ENCODE results near the gene BAZ2B. TPM values are rescaled to one million over a fixed set of nuclear protein-coding genes. Genes with fewer than 3 reads are reported as not detected.
A peak's percentile ranks its signal among the peaks of the same experiment; 100 is the strongest.

Gene BAZ2B
- polyA plus RNA-seq, 2 of the 4 experiments (the other 2 are of a cell fraction) = 19.6 to 50.6 TPM

DNA sequence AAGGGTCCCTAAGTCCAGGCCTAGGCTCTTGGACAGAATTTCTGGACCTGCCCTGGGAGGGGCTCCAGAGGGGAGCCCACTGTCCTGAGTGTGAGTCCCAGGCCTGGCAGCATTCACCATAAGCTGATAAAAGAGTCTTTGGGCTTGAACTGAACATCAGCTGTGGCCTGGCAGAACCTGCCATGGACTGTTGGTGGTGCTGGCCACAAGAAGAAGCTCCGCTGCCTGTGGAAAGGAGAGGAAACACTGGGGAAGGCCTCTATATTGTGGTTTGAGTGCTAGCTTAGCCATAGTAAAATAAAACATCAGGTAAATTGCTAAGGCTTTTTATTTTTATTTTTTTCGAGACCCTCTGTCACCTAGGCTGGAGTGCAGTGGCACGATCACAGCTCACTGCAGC lies 20.9 kb upstream of the BAZ2B start:
- Histone ChIP-seq H3K4me2 (peak overlapping the region; percentile 45), H3K27ac (peak overlapping the region; percentile 82 to 85), H3K4me3 (no peak overlapping the region), H3K9me3 (peaks cover 9% of the 10 kb centered on the region; the same call in 1 of the 3 replicates), H3K4me1 (peaks cover 24% of the 10 kb centered on the region)
- ATAC-seq = peak; percentile 22 to 32; a peak in 3 of 6 replicates
- TF ChIP-seq MAFK (IDR thresholded peaks at IDR 0.05; ENCODE audit: partially characterized antibody) (no peak), POLR2AphosphoS2 (conservative IDR thresholded peaks at IDR 0.05; ENCODE audit: low read length) (no peak), EP300 (IDR thresholded peaks at IDR 0.05) (no peak), RNF2 (IDR thresholded peaks at IDR 0.05; ENCODE audit: borderline replicate concordance, low read depth) (no peak), JUNB (IDR thresholded peaks at IDR 0.05) (no peak), MYC (IDR thresholded peaks at IDR 0.05; ENCODE audit: borderline replicate concordance, low read length) (no peak), SREBF2 (IDR thresholded peaks at IDR 0.05) (no peak), HOXB5 (CRISPR knock-in tag; IDR thresholded peaks at IDR 0.05) (no peak), ZFP36 (IDR thresholded peaks at IDR 0.05; ENCODE audit: borderline replicate concordance, partially characterized antibody) (no peak), POLR2A (IDR thresholded peaks at IDR 0.05; ENCODE audit: low read length) (no peak), FOSL2 (IDR thresholded peaks at IDR 0.05) (no peak), FOSL2 (CRISPR knock-in tag; IDR thresholded peaks at IDR 0.05) (no peak), CHD4 (IDR thresholded peaks at IDR 0.05; ENCODE audit: borderline replicate concordance) (no peak), ESRRA (IDR thresholded peaks at IDR 0.05; ENCODE audit: borderline replicate concordance, low read length) (no peak)
- TF ChIP-seq, protein P1, sequence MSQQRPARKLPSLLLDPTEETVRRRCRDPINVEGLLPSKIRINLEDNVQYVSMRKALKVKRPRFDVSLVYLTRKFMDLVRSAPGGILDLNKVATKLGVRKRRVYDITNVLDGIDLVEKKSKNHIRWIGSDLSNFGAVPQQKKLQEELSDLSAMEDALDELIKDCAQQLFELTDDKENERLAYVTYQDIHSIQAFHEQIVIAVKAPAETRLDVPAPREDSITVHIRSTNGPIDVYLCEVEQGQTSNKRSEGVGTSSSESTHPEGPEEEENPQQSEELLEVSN (IDR thresholded peaks at IDR 0.05; ENCODE audit: borderline replicate concordance, low read depth) = no peak
- TF ChIP-seq, protein P2, sequence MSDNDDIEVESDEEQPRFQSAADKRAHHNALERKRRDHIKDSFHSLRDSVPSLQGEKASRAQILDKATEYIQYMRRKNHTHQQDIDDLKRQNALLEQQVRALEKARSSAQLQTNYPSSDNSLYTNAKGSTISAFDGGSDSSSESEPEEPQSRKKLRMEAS (IDR thresholded peaks at IDR 0.05) = no peak
- TF ChIP-seq, protein P3, sequence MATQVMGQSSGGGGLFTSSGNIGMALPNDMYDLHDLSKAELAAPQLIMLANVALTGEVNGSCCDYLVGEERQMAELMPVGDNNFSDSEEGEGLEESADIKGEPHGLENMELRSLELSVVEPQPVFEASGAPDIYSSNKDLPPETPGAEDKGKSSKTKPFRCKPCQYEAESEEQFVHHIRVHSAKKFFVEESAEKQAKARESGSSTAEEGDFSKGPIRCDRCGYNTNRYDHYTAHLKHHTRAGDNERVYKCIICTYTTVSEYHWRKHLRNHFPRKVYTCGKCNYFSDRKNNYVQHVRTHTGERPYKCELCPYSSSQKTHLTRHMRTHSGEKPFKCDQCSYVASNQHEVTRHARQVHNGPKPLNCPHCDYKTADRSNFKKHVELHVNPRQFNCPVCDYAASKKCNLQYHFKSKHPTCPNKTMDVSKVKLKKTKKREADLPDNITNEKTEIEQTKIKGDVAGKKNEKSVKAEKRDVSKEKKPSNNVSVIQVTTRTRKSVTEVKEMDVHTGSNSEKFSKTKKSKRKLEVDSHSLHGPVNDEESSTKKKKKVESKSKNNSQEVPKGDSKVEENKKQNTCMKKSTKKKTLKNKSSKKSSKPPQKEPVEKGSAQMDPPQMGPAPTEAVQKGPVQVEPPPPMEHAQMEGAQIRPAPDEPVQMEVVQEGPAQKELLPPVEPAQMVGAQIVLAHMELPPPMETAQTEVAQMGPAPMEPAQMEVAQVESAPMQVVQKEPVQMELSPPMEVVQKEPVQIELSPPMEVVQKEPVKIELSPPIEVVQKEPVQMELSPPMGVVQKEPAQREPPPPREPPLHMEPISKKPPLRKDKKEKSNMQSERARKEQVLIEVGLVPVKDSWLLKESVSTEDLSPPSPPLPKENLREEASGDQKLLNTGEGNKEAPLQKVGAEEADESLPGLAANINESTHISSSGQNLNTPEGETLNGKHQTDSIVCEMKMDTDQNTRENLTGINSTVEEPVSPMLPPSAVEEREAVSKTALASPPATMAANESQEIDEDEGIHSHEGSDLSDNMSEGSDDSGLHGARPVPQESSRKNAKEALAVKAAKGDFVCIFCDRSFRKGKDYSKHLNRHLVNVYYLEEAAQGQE (IDR thresholded peaks at IDR 0.05) = no peak
- TF ChIP-seq, protein P4, sequence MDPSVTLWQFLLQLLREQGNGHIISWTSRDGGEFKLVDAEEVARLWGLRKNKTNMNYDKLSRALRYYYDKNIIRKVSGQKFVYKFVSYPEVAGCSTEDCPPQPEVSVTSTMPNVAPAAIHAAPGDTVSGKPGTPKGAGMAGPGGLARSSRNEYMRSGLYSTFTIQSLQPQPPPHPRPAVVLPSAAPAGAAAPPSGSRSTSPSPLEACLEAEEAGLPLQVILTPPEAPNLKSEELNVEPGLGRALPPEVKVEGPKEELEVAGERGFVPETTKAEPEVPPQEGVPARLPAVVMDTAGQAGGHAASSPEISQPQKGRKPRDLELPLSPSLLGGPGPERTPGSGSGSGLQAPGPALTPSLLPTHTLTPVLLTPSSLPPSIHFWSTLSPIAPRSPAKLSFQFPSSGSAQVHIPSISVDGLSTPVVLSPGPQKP (IDR thresholded peaks at IDR 0.05; ENCODE audit: low read depth, low read length) = no peak
- WGBS (ENCODE audit: missing lambda C conversion rate) = 90% methylated on average over 3 of the region's 3 CpGs
- DNase-seq (ENCODE audit: low read depth in 1 of 2, low spot score in 1 of 2) = no peak
- no peak for FAIRE-seq
- POLR2A ChIA-PET = interaction anchor here (1.1 to 2.5 kb wide), 2 partner anchors 23 to 75 kb away, joined by 9 to 20 read pairs; partner anchors contain the start of gene MARCHF7
- CTCF ChIA-PET = interaction anchor here (0.7 to 1.7 kb wide), 3 partner anchors 40 to 80 kb away, joined by 3 to 5 read pairs (median 4); partner anchors contain the start of gene MARCHF7

DNA sequence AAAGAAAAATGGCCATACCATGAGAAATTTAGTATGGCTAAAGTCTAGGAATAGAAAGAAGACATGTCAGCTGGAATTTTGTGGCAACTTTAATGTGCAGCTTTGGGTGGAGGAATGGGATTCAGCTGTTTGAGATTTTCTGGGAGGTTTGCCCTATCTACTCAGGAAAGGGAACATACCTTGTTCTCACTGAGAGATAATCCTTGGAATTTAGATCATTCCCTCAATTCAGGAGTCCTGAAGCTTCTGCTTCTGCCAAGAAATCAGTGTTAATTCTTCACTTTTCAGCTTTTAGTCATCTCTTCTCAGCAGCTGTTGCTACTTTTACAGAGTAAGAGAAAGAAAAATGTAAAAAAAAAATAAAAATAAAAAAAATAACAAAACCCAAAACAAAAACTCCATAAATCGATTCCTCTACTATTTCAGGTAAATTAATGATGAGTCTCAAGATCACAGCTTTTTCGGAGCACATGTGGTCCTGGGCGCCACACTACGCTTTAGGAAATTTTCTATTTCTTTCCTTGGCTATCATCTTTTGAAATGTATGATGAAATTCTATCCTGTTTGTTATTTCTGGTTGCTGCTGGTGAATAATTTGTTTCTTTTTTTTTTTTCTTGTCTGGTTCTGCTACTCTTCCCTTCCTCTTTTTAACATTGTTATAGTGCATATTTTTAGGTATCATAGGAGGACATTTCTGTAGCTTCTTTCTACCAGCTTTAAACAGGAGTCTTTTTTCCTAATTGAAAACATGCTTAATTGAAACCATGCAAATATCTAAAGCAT lies 18.9 kb upstream of the BAZ2B start:
- FAIRE-seq (no peak), ATAC-seq (no peak), DNase-seq (ENCODE audit: low read depth in 1 of 2, low spot score in 1 of 2) (no peak)
- H3K4me3 ChIP-seq = no peak overlapping the region
- H3K4me2 ChIP-seq = 0 out of 3 replicates have a peak overlapping the region, but pooled peaks have one; percentile 11
- ChIA-PET POLR2A (interaction anchor here (0.6 to 0.8 kb wide), 2 partner anchors 20 to 22 kb away, joined by 3 to 4 read pairs; no protein-coding TSS in a partner anchor), CTCF (interaction anchor here (1.0 kb wide), 1 partner anchor 19 kb away, joined by 3 read pairs; the partner anchor contains the start of gene BAZ2B)
- H3K9me3 ChIP-seq = peaks cover 9% of the 10 kb centered on the region; the same call in 1 of the 3 replicates
- WGBS (ENCODE audit: missing lambda C conversion rate) = 64% methylated on average over 4 of the region's 4 CpGs
- H3K4me1 ChIP-seq = peaks cover 24% of the 10 kb centered on the region
- peak overlapping the region; percentile 18 to 29; a peak in 3 of 6 replicates for H3K27ac ChIP-seq
- TF ChIP-seq SREBF2 (IDR thresholded peaks at IDR 0.05) (no peak), CBX8 (IDR thresholded peaks at IDR 0.05) (no peak), GATA3 (IDR thresholded peaks at IDR 0.05; ENCODE audit: borderline replicate concordance) (no peak), ZSCAN20 (CRISPR knock-in tag; IDR thresholded peaks at IDR 0.05) (no peak)

All from A549 (cell line).